Gastrocnemius medialis (tissue), 4 donors: ENCODE measurements around the gene RPS6KA2.

ENCODE experiments used
- POLR2A ChIP-seq, 2 donors: fragments of 450-650 bp; IDR thresholded peaks; one replicate each; pipeline ENCODE4 v1.6.1; 2017; ENCODE audit warnings: antibody characterized with exemption in 2 of 2, mild to moderate bottlenecking in 2 of 2, moderate library complexity in 2 of 2
- TF ChIP-seq, protein P1 (sequence below), 5 experiments: fragments of 450-650 bp in 3 of 5; fragments of 200-600 bp in 2 of 5; sonication (generic) in 2 of 5; IDR thresholded peaks in 4 of 5; conservative IDR thresholded peaks in 1 of 5; 1 replicate in 4 of 5; 2 replicates in 1 of 5; pipeline ENCODE4 v1.5.1; 2016 to 2019; ENCODE audit warnings: antibody characterized with exemption in 5 of 5, mild to moderate bottlenecking in 3 of 5, moderate library complexity in 3 of 5

DNA sequence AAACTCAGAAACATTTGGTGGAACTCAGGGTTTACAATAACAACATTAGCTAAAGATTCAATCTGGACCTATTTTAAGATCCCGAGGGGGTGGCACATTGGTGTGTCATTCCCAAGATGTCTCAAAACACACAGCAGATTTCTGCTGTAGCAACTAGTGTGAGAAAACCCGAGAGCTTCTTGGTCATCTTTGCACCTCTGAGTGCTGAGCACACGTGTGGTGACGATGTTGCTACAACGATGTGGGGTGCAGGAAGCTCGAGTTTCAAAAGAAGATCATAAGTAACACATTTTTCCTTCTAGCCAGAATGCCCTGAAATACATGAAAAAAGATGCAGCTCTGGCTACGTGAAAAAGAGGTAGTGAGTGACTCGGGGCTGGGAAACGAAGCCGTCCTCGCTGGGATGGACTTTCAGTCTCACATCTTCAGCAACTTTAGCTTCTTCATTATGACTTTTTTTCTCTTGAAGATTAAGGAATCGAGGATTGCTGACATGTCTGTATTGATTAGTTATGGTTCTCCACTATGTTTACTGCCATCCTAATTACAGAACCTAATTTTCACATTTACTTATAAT, 42.1 kb downstream of the RPS6KA2 start:
- TF ChIP-seq, protein P1, sequence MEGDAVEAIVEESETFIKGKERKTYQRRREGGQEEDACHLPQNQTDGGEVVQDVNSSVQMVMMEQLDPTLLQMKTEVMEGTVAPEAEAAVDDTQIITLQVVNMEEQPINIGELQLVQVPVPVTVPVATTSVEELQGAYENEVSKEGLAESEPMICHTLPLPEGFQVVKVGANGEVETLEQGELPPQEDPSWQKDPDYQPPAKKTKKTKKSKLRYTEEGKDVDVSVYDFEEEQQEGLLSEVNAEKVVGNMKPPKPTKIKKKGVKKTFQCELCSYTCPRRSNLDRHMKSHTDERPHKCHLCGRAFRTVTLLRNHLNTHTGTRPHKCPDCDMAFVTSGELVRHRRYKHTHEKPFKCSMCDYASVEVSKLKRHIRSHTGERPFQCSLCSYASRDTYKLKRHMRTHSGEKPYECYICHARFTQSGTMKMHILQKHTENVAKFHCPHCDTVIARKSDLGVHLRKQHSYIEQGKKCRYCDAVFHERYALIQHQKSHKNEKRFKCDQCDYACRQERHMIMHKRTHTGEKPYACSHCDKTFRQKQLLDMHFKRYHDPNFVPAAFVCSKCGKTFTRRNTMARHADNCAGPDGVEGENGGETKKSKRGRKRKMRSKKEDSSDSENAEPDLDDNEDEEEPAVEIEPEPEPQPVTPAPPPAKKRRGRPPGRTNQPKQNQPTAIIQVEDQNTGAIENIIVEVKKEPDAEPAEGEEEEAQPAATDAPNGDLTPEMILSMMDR (IDR thresholded peaks at IDR 0.05 in 4 of 5, conservative IDR thresholded peaks at IDR 0.05 in 1 of 5), result no peak
- TF ChIP-seq POLR2A (IDR thresholded peaks at IDR 0.05), result no peak
